Muscle layer of duodenum (tissue), 2 donors: Measurements from ENCODE around the gene GPR142.
"Not testable (repeated sequence)": the region's sequence is repeated elsewhere in the genome, so short reads cannot be mapped to it uniquely, and the experiment has no call there.

ENCODE experiments used
- H3K27ac ChIP-seq: one replicate; pipeline ENCODE4 v1.7.0; 2013; ENCODE audit warnings: mild to moderate bottlenecking, low read length
- H3K27me3 ChIP-seq: one replicate; pipeline ENCODE4 v1.7.0; 2013; ENCODE audit warnings: low read depth, mild to moderate bottlenecking, control low read depth, low read length
- H3K36me3 ChIP-seq, 2 donors: one replicate each; pipeline ENCODE4 v1.7.0; 2013; ENCODE audit warnings: low read length in 2 of 2, control low read depth in 1 of 2, mild to moderate bottlenecking in 1 of 2; ENCODE audit not compliant: insufficient read depth in 2 of 2, control insufficient read depth in 1 of 2
- H3K4me1 ChIP-seq, 2 donors: one replicate each; pipeline ENCODE4 v1.7.0; 2013; ENCODE audit warnings: low read length in 2 of 2, mild to moderate bottlenecking in 2 of 2, control low read depth in 1 of 2, moderate library complexity in 1 of 2; ENCODE audit not compliant: insufficient read depth in 2 of 2, control insufficient read depth in 1 of 2
- H3K4me3 ChIP-seq, 2 donors: one replicate each; pipeline ENCODE4 v1.7.0; 2013; ENCODE audit warnings: low read length in 2 of 2, low read depth in 1 of 2, mild to moderate bottlenecking in 1 of 2
- H3K9me3 ChIP-seq, 2 donors: one replicate each; pipeline ENCODE4 v1.7.0; 2013; ENCODE audit warnings: low read length in 2 of 2, control low read depth in 1 of 2, mild to moderate bottlenecking in 1 of 2; ENCODE audit not compliant: control insufficient read depth in 1 of 2
- donor health status: healthy.

The GPR142 gene

GRCh38 chr17:74403512-74404137, 36.3 kb downstream of the GPR142 start:
- H3K4me3 ChIP-seq, result no peak overlapping the region
- no peaks in the 10 kb centered on the region for H3K27me3 ChIP-seq
- H3K27ac ChIP-seq, result no peak overlapping the region
- no peaks in the 10 kb centered on the region for H3K36me3 ChIP-seq
- no peaks in the 10 kb centered on the region for H3K9me3 ChIP-seq
- no peaks in the 10 kb centered on the region for H3K4me1 ChIP-seq

DNA sequence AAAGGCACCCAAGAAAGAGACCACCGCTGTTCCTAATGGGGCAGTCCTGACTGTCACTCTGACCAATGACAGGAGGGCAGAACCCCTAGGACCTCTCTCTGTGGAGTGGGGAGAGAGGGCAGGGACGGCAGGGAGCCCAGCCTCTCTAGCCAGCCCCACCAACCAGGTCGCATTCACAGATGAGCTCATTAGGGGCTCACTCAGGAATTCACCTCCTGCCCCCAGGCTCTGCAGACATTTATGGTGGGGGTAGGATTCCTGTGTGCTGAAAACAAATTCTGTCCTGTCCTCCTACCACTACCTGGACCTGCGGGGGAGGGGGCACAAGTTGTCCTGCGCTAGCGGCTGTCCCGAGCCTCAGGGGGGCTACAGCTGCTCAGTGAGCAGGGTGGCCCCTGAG, 36.9 kb downstream of the GPR142 start:
- no peaks in the 10 kb centered on the region for H3K36me3 ChIP-seq
- H3K27me3 ChIP-seq, result no peaks in the 10 kb centered on the region
- no peaks in the 10 kb centered on the region for H3K4me1 ChIP-seq
- H3K4me3 ChIP-seq, result no peak overlapping the region
- no peak overlapping the region for H3K27ac ChIP-seq
- no peaks in the 10 kb centered on the region for H3K9me3 ChIP-seq

DNA sequence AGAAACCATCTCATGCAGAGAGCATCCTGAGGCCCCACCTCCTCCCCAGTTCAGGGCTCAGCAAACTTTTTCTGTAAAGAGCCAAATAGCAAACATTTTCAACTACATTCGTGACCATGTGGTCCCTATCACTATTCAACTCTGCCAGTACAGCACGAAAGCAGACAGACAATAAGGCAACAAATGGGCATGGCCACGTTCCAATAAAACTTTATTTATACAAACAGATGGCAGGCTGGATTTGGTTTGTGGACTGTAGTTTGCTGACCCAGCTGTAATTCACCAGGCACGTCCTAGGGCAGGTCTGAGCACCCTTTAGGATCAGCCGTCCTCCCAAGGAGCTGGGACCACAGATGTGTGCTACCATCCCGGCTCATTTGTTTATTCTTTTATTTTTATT, 37.5 kb downstream of the GPR142 start:
- no peaks in the 10 kb centered on the region for H3K4me1 ChIP-seq
- no peak overlapping the region for H3K4me3 ChIP-seq
- H3K36me3 ChIP-seq, result no peaks in the 10 kb centered on the region
- H3K27ac ChIP-seq, result no peak overlapping the region
- no peaks in the 10 kb centered on the region for H3K9me3 ChIP-seq
- H3K27me3 ChIP-seq, result no peaks in the 10 kb centered on the region

- not testable (repeated sequence) for H3K9me3 ChIP-seq, H3K27ac ChIP-seq, H3K4me3 ChIP-seq, H3K36me3 ChIP-seq, H3K27me3 ChIP-seq, H3K4me1 ChIP-seq
Measured at GRCh38 chr17:74405311-74405710, 38.0 kb downstream of the GPR142 start.

- Histone ChIP-seq H3K27me3 (no peaks in the 10 kb centered on the region), H3K27ac (no peak overlapping the region), H3K36me3 (no peaks in the 10 kb centered on the region), H3K9me3 (no peaks in the 10 kb centered on the region), H3K4me1 (no peaks in the 10 kb centered on the region), H3K4me3 (no peak overlapping the region)
Measured at GRCh38 chr17:74407384-74407783, 40.1 kb downstream of the GPR142 start.

GRCh38 chr17:74408262-74408661, 41.0 kb downstream of the GPR142 start:
- no peaks in the 10 kb centered on the region for H3K9me3 ChIP-seq
- no peaks in the 10 kb centered on the region for H3K27me3 ChIP-seq
- H3K4me3 ChIP-seq, result no peak overlapping the region
- no peaks in the 10 kb centered on the region for H3K36me3 ChIP-seq
- H3K4me1 ChIP-seq, result no peaks in the 10 kb centered on the region
- no peak overlapping the region for H3K27ac ChIP-seq

- Histone ChIP-seq H3K4me3 (no peak overlapping the region), H3K27me3 (no peaks in the 10 kb centered on the region)
Measured at GRCh38 chr17:74408815-74409214, 41.5 kb downstream of the GPR142 start.

GRCh38 chr17:74410001-74410443, 42.7 kb downstream of the GPR142 start:
- H3K9me3 ChIP-seq, result no peaks in the 10 kb centered on the region
- no peaks in the 10 kb centered on the region for H3K4me1 ChIP-seq
- no peak overlapping the region for H3K27ac ChIP-seq
- no peak overlapping the region for H3K4me3 ChIP-seq
- no peaks in the 10 kb centered on the region for H3K36me3 ChIP-seq
- no peaks in the 10 kb centered on the region for H3K27me3 ChIP-seq

More at GRCh38 chr17:74408815-74409214, 41.5 kb downstream of the GPR142 start:
- Histone ChIP-seq H3K9me3 (no peaks in the 10 kb centered on the region), H3K4me1 (no peaks in the 10 kb centered on the region), H3K36me3 (no peaks in the 10 kb centered on the region), H3K27ac (no peak overlapping the region)

GRCh38 chr17:74412581-74412980, 45.3 kb downstream of the GPR142 start:
- no peaks in the 10 kb centered on the region for H3K27me3 ChIP-seq
- no peak overlapping the region for H3K27ac ChIP-seq
- no peaks in the 10 kb centered on the region for H3K4me1 ChIP-seq
- no peaks in the 10 kb centered on the region for H3K9me3 ChIP-seq
- H3K36me3 ChIP-seq, result no peaks in the 10 kb centered on the region
- H3K4me3 ChIP-seq, result no peak overlapping the region

GRCh38 chr17:74413491-74413890, 46.2 kb downstream of the GPR142 start:
- H3K36me3 ChIP-seq, result no peaks in the 10 kb centered on the region
- no peaks in the 10 kb centered on the region for H3K27me3 ChIP-seq
- H3K9me3 ChIP-seq, result no peaks in the 10 kb centered on the region
- no peaks in the 10 kb centered on the region for H3K4me1 ChIP-seq
- no peak overlapping the region for H3K4me3 ChIP-seq
- H3K27ac ChIP-seq, result no peak overlapping the region

DNA sequence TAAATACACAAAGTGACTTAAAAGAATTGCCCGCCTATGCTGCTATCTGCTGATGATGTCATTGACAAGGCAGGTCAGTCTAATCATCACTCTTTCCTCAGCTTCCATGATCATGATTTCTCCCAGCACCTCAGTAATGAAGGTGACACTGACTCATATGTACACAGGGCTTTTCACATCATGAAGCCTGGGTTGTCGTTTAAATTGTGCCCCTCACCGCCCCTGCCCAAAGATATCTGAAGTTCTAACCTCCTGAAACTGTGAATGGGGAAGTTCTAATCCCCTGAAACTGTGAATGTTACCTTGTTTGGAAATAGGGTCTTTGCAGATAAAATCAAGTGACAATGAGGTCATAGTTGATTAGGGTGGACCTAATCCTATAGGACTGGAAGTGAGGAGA, 47.2 kb downstream of the GPR142 start:
- Histone ChIP-seq H3K27me3 (no peaks in the 10 kb centered on the region), H3K27ac (no peak overlapping the region), H3K4me3 (no peak overlapping the region), H3K36me3 (no peaks in the 10 kb centered on the region), H3K9me3 (no peaks in the 10 kb centered on the region), H3K4me1 (no peaks in the 10 kb centered on the region)
